NT2/D1 (cell line): Measurements from ENCODE around the gene BCL7A.

ENCODE experiments used
- SUZ12 ChIP-seq: IDR thresholded peaks from 2 replicates; pipeline ENCODE4 v1.6.1; 2011; ENCODE audit not compliant: insufficient read length, insufficient read depth; ENCODE audit errors: extremely low read depth
- YY1 ChIP-seq: IDR thresholded peaks from 2 replicates; pipeline ENCODE4 v1.6.1; 2011; ENCODE audit not compliant: insufficient read length, insufficient read depth
- ZNF274 ChIP-seq: IDR thresholded peaks from 2 replicates; pipeline ENCODE4 v1.6.1; 2011; ENCODE audit warnings: mild to moderate bottlenecking, low read depth, low read length

GRCh38 chr12:122089077-122089476 lies 67.4 kb downstream of the BCL7A start:
- no peak for TF ChIP-seq ZNF274
- TF ChIP-seq YY1 = no peak
- no peak for TF ChIP-seq SUZ12
